GM18505 (cell line): ENCODE measurements around the gene ATG14.
"Not testable (repeated sequence)": the region's sequence is repeated elsewhere in the genome, so short reads cannot be mapped to it uniquely, and the experiment has no call there.

Experiments used
- ATAC-seq: cut with Tn5 transposase; IDR thresholded peaks from one replicate; pipeline ENCODE4 v1.9.1; 2021; ENCODE audit not compliant: unreplicated experiment
- POLR2A ChIP-seq: IDR thresholded peaks from 4 replicates; pipeline ENCODE4 v1.6.1; 2011; ENCODE audit warnings: borderline replicate concordance; ENCODE audit not compliant: insufficient read depth, insufficient read length; ENCODE audit errors: extremely low read depth

ATG14 gene

DNA sequence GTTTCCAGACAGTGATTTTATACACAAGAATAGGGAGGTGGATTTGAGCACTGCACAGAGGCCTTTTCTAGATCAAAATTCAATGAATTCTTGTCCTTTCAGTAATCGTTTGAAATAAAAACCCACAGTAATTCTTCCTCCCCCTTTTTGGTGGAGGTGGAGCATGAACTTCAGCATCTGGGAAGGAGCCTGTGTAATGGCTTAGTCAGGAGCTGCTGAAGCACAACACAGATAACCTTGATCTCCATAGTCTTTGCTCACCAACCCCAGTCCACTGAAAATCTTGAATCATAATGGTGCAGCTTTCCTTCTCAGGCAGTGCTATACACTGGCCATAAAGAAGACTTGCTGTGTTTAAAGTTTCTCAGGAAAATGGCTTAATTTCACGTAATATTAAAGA lies 35.2 kb upstream of the ATG14 start:
- no peak for ATAC-seq
- TF ChIP-seq POLR2A = no peak

DNA sequence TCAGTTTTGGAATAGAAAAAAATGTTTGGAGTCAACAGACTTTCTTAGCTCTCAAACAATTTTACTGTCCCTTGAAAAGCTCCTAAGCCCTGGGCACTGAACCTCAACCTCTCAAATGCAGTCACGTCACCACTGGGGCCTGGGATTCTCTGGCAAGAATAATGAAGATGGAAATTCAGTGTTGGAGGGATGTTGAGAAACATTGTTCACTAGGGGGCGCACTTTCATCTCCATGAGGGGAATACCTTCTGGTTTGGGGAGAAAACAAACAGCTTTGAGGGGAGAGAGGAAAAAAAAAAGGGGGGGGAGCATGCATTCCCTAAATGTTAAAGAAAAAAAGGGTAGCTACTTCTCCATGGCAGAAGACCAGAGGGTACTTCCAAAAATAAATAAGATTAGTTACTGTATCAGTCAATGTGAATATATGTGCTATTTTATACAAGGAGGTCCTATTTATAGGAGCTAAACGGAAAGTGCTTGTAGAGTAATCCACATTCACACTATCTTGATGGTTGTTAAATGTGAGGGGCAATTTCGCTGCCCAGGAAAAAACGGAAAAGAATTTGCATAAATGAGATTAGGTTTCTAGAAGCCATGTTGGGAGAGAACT lies 34.6 kb upstream of the ATG14 start:
- TF ChIP-seq POLR2A = no peak
- no peak for ATAC-seq

DNA sequence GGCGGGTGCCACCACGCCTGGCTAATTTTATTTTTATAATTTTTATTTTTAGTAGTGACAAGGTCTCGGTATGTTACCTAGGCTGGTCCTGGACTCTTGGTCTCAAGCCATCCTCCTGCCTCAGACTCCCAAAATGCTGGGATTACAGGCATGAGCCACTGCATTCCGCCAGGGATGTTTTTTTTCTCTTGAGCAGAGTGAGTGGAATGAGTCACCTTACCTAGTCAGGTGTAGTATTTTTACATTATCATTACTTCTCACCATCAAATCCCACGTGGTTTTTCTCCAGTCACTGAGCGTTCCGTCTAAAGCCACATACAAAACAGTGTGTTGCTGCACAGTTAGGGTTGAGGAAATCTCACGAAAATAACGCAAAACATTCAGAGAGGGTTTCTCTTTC lies 29.7 kb upstream of the ATG14 start:
- no peak for ATAC-seq
- TF ChIP-seq POLR2A = no peak

DNA sequence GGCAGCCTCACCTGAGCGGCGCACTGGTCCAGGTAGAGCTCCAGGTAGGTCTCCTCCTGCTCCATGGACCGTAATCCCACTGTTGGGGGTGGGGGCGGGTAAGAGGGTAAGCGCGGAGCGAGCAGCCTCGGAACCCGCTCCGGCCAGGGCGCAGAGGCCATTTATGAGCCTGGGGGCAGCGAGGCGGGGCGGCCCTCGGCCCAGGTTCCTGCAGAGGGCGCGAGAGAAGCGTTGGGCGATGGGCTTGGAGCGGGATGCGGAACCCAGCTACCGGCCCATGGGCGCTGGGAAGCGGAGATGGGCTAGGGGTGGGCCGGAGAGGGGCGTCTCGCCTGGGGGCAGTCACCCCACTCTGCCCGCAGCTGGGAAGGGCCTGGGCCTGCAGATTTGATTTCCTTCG lies 28.8 kb upstream of the ATG14 start, which contains the start of gene TBPL2:
TSS of gene TBPL2 (minus strand) at position 232 of the 400 bp plus-strand sequence. CDS start at position 65, 167 bp downstream.
- no peak for ATAC-seq
- no peak for TF ChIP-seq POLR2A

DNA sequence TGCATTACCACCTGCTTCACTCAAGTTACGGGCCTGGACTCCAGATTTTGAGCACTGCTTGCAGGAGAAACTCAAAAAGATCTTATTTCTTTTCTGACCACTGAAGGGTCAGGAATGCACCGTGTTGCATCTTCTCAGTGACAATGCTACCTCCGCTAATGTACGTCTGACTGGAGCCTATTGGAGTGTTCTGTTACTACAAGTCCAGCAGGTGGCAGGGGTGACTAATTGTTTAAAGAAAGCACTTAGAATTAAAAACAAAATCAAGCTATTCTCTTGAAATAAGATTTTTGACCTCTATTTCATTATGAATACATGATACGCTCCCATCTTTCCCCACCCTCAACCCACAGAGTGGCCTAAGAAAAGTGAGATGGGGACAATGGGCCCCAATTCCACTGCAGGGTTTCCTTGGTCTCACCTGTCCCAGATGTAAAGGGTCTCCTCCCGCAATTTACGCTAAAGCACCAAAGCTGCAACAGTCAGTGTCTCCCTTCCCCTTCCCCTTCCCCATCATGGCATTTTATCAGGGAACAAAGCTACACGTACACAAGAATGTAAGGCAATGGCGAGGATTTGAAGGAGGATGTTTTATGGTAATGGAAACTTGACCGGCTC lies 26.5 kb upstream of the ATG14 start:
- no peak for TF ChIP-seq POLR2A
- no peak for ATAC-seq

DNA sequence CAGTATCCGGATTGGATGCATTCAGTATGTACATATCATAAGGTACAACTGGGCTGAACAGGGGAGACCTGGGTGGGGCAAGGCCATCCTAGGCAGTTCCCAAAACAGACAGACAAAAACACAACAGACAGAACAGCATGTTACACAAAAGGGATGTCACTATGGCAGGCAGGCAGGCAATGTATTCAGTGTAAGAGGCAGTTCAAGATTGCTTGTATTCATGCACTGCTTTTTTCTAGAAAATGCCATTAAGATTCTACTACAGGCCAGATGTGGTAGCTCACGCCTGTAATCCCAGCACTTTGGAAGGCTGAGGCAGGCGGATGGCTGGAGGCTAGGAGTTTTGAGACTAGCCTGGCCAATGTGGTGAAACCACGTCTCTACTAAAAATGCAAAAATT lies 25.3 kb upstream of the ATG14 start:
- no peak for TF ChIP-seq POLR2A
- ATAC-seq = no peak

DNA sequence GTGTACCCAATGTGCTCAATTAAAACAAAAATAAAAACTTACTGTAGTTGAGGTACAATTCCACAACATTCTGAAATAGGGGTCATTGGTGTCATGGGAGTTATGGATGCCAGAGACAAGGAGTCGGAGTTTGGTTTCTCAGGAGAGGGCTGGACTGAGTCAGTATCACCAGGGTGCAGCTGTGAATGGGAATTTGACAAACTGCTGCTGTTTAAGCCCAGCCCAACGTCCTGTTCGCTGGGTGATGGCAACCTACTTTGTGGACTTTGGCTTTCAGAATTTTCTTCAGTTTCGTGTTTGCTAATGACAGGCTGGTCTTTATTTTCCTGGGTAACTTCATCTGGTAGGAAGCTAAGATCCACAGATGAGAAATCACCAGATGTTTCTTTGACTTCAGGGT lies 24.9 kb upstream of the ATG14 start:
- TF ChIP-seq POLR2A = no peak
- ATAC-seq = no peak

DNA sequence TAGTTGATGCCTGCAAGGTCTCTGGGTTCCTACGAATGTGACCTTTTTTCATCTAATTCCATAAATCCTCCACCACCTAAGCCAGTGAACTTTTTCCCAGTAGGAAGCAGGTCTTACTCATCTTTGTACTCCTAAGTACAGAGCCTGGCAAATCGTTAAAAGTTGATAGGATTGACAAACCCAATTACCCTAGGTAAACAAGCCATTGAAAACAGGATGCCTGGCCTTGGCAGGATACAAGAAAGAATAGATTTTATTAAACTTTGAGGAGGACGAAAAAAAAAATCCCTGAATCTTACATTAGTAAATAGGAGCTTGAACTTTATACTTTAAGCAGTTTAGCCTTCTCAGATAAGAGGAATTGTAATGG lies 23.2 kb upstream of the ATG14 start:
- no peak for ATAC-seq
- TF ChIP-seq POLR2A = no peak

DNA sequence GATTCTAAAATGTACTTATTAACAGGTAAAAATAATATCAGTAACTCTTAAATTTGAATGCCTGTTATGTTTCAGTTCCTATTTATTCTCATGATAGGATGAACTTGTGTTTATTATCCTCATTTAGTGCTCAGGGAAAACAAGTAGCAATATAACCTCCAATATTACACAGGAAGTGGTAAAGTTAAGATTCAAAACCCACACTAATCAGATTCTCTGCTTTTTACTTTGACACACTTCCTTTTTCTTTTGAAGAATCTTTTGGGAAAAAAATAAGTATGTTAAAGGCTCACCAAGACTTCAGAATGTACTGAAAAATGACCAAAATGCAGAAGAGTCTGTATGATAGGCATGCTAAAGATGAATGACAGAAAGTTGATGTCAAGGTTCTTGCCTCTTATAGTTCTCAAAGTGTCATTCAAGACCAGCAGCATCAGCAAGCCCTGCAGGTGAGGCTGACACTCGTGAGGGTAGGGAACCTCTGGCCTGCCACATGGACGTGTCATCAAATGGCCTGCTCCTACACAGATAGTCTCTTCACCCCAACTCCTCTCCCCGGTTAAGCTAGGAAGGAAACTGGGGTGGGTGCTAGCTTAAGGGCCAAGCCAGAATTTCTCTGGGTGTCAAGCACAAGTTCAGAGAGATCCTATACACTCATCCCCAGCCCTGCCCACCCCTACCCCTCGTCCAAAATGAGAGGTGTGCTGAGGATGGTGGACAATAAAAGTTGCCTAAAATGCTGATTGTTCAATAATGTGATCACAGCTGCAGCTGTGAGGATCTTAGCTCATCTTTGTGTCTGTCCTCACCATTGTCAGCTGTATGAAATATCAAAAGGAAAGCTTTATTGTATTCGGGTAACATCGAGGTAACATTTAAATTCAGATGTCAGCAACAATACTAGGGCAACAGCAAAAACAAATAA lies 22.5 kb upstream of the ATG14 start:
- no peak for ATAC-seq
- no peak for TF ChIP-seq POLR2A

DNA sequence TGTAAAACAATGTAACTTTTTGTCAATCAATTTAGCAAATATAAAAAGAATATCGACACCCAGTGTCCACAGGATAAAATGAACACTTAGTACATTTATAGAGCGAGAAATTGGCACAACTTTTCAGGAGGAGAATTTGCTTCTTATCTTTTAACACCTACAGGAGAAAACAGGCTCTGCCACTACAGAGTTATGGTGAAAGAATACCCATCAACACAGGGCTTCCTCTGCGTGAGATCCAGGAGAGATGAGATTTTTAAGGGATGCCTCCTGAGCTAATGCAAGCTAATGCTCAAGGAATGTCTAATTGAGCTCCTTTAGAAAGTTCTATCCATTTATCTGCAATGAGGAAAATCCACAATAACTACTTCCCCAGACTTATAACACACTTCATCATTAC lies 21.0 kb upstream of the ATG14 start:
- no peak for ATAC-seq
- no peak for TF ChIP-seq POLR2A

DNA sequence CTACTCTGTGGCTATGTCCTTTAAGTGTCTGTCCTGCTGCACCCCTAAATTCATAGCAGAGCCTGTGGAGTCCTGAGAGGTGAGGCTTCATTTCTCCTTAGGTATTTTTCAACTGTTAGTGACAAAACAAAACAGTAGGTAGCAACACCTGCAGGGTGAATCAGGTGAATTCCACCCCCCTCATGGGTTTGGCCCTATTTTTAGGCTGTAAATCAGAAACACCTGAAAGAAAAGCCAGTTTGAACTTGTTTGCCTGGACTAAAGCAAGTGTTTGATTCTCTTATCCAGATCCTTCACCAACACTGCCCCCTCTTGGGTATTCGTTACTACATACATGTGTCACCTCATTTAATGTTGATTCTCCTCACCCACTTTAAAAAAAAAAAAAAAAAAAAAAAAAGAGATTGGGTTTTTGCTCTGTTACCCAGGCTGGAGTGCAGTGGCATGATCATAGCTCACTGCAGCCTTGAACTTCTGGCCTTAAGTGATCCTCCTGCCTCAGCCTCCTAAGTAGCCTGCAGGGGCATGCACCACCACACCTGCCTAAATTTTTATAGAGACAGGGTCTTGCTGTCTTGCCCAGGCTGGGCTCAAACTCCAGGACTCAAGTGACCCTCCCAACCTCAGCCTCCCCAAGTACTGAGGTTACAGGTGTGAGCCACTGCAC lies 18.5 kb upstream of the ATG14 start:
- no peak for TF ChIP-seq POLR2A
- ATAC-seq = peak; percentile 73

DNA sequence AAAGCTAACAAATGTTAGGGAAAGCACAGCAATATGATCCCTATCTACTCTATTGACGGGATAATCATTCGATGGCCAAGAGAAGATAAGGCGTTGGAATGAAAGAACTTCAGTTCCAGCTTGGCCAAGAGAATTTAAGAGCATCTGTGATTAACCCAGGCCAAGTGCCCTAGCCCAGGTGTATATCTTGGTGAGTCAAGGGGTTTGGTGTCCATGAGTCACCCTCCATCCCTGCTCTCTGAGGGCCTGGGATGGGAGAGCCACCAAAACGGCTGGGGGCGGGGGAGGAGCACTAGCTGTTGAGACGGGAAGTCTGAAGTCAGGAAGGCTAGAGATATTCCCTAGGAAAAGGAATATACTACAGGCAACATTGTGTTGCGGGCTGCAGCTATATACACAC lies 15.8 kb upstream of the ATG14 start:
- no peak for TF ChIP-seq POLR2A
- no peak for ATAC-seq

DNA sequence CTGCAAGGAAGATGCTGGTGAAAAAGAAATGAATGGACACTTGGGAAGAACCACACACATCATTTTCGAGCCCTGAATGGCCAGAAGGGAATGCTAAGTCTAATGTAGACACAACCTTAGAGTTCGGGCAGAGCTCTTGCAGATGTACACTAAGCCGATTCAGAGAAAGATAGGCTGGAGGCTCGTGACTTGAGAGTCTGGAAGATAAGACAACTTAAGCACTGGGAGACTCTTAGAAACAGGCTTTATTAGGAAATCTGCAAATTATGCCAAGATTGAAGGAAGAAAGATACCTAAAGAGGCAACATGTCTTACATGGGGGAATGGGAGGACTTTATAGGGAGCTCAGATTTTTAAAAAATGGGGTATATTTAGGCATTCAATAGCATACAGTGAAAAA lies 15.3 kb upstream of the ATG14 start:
- no peak for ATAC-seq

DNA sequence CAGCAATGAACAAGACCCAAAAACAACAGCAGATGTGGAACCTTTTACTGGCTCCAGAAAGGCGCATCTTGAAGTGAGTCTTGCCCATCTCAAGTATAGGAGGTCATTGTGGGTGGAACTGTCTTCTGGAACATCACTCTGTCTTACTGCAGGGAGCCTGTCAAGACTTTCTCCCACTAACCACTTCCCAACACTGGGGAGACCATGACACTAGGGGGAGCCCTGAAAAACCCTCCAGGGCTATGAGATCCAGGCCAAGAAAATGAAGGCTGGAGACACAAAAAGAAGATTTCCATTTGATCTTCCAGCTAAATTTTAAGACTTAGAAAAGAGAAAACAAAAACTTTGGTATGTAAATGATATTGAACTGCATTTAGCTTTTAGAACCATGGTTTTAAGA lies 13.5 kb upstream of the ATG14 start:
- TF ChIP-seq POLR2A = no peak
- ATAC-seq = no peak

More for the DNA sequence above, 15.3 kb upstream of the ATG14 start:
- no peak for TF ChIP-seq POLR2A

DNA sequence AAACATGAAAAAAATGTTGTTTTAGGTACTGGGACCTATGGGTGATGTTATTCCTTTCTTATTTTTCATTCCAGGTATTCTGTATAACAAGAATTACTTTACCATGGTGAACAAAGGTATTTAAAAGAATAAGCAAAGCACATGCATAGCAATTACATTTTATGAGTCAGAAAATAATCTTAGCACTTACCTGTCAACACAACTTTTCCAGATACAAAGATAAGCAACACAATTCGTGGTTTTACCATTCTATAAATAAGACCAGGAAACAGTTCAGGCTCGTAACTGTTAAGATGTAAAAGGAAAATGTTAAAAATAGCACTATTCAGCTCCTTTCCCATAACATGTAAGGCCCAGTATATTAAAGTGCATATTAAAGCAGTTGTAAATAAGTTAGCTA lies 12.3 kb upstream of the ATG14 start:
- no peak for TF ChIP-seq POLR2A
- no peak for ATAC-seq

DNA sequence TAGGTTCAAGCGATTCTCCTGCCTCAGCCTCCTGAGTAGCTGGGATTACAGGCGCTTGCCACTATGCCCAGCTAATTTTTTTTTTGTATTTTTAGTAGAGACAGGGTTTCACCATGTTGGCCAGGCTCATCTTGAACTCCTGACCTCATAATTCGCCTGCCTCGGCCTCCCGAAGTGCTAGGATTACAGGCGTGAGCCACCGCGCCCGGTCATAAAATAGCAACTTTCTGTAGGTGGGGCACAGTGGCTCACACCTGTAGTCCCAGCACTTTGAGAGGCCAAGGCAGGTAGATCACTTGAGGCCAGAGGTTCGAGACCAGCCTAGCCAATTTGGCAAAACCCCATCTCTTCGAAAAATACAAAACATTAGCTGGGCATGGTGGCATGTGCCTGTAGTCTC lies 10.7 kb upstream of the ATG14 start:
- ATAC-seq = not testable (repeated sequence)
